ENCODE results near the gene TBC1D12. TPM values are rescaled to one million over a fixed set of nuclear protein-coding genes. Genes with fewer than 3 reads are reported as not detected.
A peak's percentile ranks its signal among the peaks of the same experiment; 100 is the strongest.

Gene TBC1D12
- total and polyA plus RNA-seq, 7 donors, result 5.5 to 24.4 (median 16.3) TPM

DNA sequence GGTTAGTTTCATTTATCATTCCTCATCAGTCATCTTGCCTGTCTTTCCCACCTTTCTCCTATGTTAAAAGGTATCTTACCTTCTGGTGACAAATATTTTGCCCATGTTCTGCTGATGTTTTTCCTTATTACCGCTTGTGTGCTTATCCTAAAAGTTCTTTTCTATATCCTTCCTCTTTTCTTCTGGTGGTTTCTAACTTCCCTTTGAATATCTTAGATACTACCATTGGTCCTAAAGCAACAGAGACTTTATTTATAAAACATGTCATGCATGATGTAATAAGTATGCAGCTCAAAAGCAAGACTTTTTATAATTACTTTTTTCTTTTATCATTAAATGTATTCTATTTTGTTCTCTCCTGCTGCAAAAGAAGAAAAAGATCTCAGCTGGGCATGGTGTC lies 24.8 kb downstream of the TBC1D12 start:
- Histone ChIP-seq H3K4me1 (peaks cover 0 to 13% (median 6%) of the 10 kb centered on the region in 4 donors), H3K4me3 (no peak overlapping the region), H3K9me3 (no peaks in the 10 kb centered on the region), H3K36me3 (no peaks in the 10 kb centered on the region), H3K27me3 (no peaks in the 10 kb centered on the region), H3K27ac (no peak overlapping the region)
- DNase-seq, result no peak
- no peak for TF ChIP-seq EP300 (IDR thresholded peaks at IDR 0.05)
- TF ChIP-seq POLR2AphosphoS5 (IDR thresholded peaks at IDR 0.05), result no peak
- TF ChIP-seq POLR2A (IDR thresholded peaks at IDR 0.05), result no peak
- no peak for TF ChIP-seq CTCF (IDR thresholded peaks at IDR 0.05)
- intact Hi-C loops (cut with DNase I), result no loop called here
- WGBS, 2 donors, result 64 to 86% methylated on average over 1 of the region's 1 CpG

DNA sequence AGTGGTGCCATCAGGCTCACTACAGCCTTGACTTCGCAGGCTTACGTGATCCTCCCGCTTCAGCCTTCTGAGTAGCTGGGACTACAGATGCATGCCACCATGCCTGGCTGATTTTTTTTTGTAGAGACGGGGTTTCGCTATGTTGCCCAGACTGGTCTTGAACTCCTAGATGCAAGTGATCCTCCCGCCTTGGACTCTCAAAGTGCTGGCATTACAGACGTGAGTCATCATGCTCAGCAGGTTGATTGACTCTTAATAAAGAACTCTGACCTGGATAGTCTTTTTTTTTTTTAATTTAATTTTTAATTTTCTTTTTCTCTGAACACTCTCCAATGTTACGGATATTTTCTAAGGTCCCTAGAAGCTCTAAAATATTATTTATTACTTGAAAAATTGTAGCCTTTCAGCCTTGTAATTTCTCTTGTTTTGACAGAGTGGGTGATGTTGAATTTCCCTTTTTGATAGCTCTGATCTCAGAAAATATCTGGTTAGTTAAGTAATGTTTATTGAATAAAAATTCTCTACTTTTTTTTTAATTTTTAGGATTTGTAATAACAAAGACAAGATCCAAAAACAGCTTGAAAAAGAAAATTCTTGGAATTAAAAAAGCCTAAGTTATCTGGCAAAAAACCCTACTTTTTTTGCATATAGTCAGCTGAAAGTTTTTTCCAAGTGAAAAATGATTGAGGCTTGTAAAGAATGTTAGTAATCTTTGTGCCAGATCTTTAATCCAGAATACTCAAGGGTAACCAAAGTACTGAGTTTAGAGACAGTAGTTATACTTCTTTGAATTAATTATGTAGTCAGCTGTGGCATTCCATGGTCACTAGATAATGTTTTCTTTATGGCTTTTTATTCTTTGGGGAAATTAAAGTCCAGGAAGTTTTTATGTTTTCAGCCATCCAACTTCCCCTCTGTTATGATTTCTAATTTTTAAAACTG lies 26.7 kb downstream of the TBC1D12 start:
- TF ChIP-seq EP300 (IDR thresholded peaks at IDR 0.05) (no peak), POLR2A (IDR thresholded peaks at IDR 0.05) (no peak), CTCF (IDR thresholded peaks at IDR 0.05) (no peak), POLR2AphosphoS5 (IDR thresholded peaks at IDR 0.05) (no peak)
- Histone ChIP-seq H3K27me3 (no peaks in the 10 kb centered on the region), H3K27ac (peak overlapping the region in 1 of 4 donors; percentile 9), H3K9me3 (no peaks in the 10 kb centered on the region), H3K4me1 (peaks cover 0 to 12% (median 4%) of the 10 kb centered on the region in 4 donors), H3K36me3 (no peaks in the 10 kb centered on the region), H3K4me3 (no peak overlapping the region)
- no peak for DNase-seq
- WGBS, 2 donors, result 88 to 89% methylated on average over 8 of the region's 8 CpGs
- intact Hi-C loops (cut with DNase I), result no loop called here

DNA sequence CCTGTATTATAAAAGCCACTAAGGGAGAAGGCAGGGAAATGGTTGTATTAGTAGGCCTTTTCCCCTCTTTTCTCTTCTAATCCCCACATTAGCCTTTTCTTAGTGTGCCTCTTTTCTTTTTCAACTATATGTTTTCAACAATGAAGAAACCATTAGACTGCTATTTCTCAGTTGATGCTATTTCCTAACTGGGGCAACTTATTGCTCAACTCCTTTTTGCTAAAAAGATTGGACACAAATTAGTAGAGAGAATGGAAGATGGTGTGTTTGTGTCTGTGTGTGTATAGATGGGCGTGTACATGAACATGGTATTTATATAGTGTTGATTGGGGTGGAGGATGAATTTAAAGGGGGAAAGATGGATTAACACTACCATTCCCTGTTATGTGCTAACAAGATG lies 28.4 kb downstream of the TBC1D12 start:
- H3K4me1 ChIP-seq, result peaks cover 0 to 12% (median 4%) of the 10 kb centered on the region in 4 donors
- no peaks in the 10 kb centered on the region for H3K36me3 ChIP-seq
- peak overlapping the region in 1 of 4 donors; percentile 38 for H3K27ac ChIP-seq
- intact Hi-C loops (cut with DNase I), result no loop called here
- no peak for DNase-seq
- no peak overlapping the region for H3K4me3 ChIP-seq
- TF ChIP-seq CTCF (IDR thresholded peaks at IDR 0.05), result no peak
- no peak for TF ChIP-seq POLR2A (IDR thresholded peaks at IDR 0.05)
- no peak for TF ChIP-seq POLR2AphosphoS5 (IDR thresholded peaks at IDR 0.05)
- TF ChIP-seq EP300 (IDR thresholded peaks at IDR 0.05), result no peak
- H3K27me3 ChIP-seq, result no peaks in the 10 kb centered on the region
- 75 to 91% methylated on average over 1 of the region's 1 CpG for WGBS, 2 donors
- no peaks in the 10 kb centered on the region for H3K9me3 ChIP-seq

DNA sequence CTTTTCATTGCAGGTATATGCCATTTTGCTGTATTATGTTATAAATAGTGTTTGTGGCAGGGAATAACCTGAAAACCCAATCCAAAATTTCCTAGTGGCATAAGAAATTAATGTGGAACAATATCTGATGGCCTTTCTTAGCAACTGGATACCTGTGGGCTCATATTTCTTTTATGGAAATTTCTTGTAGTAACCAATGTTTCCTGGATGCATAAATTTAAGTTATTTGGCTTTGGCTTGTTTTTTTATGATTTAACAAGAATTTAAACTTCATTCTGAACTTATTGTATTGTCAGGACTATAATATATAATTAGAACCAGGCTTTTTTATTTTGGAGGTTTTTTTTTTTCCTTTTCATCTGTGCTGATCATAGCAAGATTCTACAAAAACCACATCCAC lies 30.1 kb downstream of the TBC1D12 start:
- H3K9me3 ChIP-seq, result peaks cover 0 to 6% (median under 1%) of the 10 kb centered on the region in 4 donors
- DNase-seq, result no peak
- H3K36me3 ChIP-seq, result no peaks in the 10 kb centered on the region
- TF ChIP-seq CTCF (IDR thresholded peaks at IDR 0.05) (no peak), EP300 (IDR thresholded peaks at IDR 0.05) (no peak), POLR2AphosphoS5 (IDR thresholded peaks at IDR 0.05) (no peak), POLR2A (IDR thresholded peaks at IDR 0.05) (no peak)
- intact Hi-C loops (cut with DNase I), result no loop called here
- H3K4me1 ChIP-seq, result peaks cover 0 to 12% (median 4%) of the 10 kb centered on the region in 4 donors
- H3K27me3 ChIP-seq, result no peaks in the 10 kb centered on the region
- no peak overlapping the region for H3K4me3 ChIP-seq
- H3K27ac ChIP-seq, result no peak overlapping the region
